GM20431 (cell line): ENCODE data around the gene RNPC3.
"Not testable (repeated sequence)": the region's sequence is repeated elsewhere in the genome, so short reads cannot be mapped to it uniquely, and the experiment has no call there.

Source experiments
- in situ Hi-C: fragments of 300-500 bp; cut with MseI, MboI; formaldehyde crosslinking; loops from one replicate; pipeline ENCODE4 v1.15.0; 2020; ENCODE audit warnings: low sequenced_read_pairs; ENCODE audit not compliant: unreplicated experiment

Gene RNPC3

GRCh38 chr1:103547840-103548239, 22.3 kb downstream of the RNPC3 start:
- in situ Hi-C loops, result no loop called here

GRCh38 chr1:103560427-103560826, 34.9 kb downstream of the RNPC3 start:
- in situ Hi-C loops, result no loop called here

GRCh38 chr1:103561124-103561523, 35.6 kb downstream of the RNPC3 start:
- in situ Hi-C loops, result not testable (repeated sequence)

GRCh38 chr1:103561643-103562395, 36.3 kb downstream of the RNPC3 start:
- in situ Hi-C loops, result no loop called here

GRCh38 chr1:103563056-103563455, 37.6 kb downstream of the RNPC3 start:
- in situ Hi-C loops, result no loop called here

- in situ Hi-C loops, result no loop called here
These were observed 44.0 kb downstream of the RNPC3 start for GRCh38 chr1:103569493-103569892.

- in situ Hi-C loops, result not testable (repeated sequence)
These were observed 45.8 kb downstream of the RNPC3 start, which contains the start of gene AMY2B for GRCh38 chr1:103571289-103571688. Gene AMY2B (plus strand): TSS chr1:103571589. CDS start chr1:103571603, 14 bp downstream.

- in situ Hi-C loops, result no loop called here
These were observed 50.6 kb downstream of the RNPC3 start for GRCh38 chr1:103576065-103576464.

GRCh38 chr1:103576784-103577183, 51.3 kb downstream of the RNPC3 start:
- in situ Hi-C loops, result not testable (repeated sequence)

GRCh38 chr1:103582464-103582863, 57.0 kb downstream of the RNPC3 start:
- in situ Hi-C loops, result no loop called here

- in situ Hi-C loops, result no loop called here
These were observed 58.4 kb downstream of the RNPC3 start for GRCh38 chr1:103583887-103584286.

- in situ Hi-C loops, result no loop called here
These were observed 59.0 kb downstream of the RNPC3 start for GRCh38 chr1:103584537-103584936.

GRCh38 chr1:103602740-103603139, 77.2 kb downstream of the RNPC3 start:
- in situ Hi-C loops, result not testable (repeated sequence)
